ENCODE results near the gene PTP4A1.

- no peak for TF ChIP-seq CTCF (IDR thresholded peaks at IDR 0.05; ENCODE audit: low read depth, low read length)
- TF ChIP-seq EZH2phosphoT487 (IDR thresholded peaks at IDR 0.05; ENCODE audit: low read depth), result no peak
Measured at GRCh38 chr6:63581355-63582013, 9.2 kb downstream of the PTP4A1 start.
